H1 (cell line): ENCODE results near the gene CNNM4. TPM values are rescaled to one million over a fixed set of nuclear protein-coding genes. Genes with fewer than 3 reads are reported as not detected.

Experiments
- BRCA1 ChIP-seq: IDR thresholded peaks from 2 replicates; pipeline ENCODE4 v1.6.1; 2012; ENCODE audit warnings: low read depth, low read length, improper control_type of control experiment
- CEBPB ChIP-seq: IDR thresholded peaks from 2 replicates; pipeline ENCODE4 v1.6.1; 2012; ENCODE audit warnings: low read depth, low read length
- CREB1 ChIP-seq: IDR thresholded peaks from 2 replicates; pipeline ENCODE4 v1.6.1; 2012; ENCODE audit warnings: inconsistent platforms
- CTCF ChIP-seq, 3 experiments: IDR thresholded peaks; 1 replicate in 2 of 3; 2 replicates in 1 of 3; pipeline versions ENCODE4 v1.5.1 to v1.6.1; 2011; ENCODE audit warnings: low read length in 3 of 3, mild to moderate bottlenecking in 3 of 3, inconsistent platforms in 2 of 3, low read depth in 1 of 3, moderate library complexity in 1 of 3; ENCODE audit not compliant: insufficient read depth in 1 of 3; ENCODE audit errors: control extremely low read depth in 1 of 3
- EGR1 ChIP-seq: IDR thresholded peaks from 2 replicates; pipeline ENCODE4 v1.6.1; 2011; ENCODE audit warnings: low read depth, low read length, borderline replicate concordance
- EZH2 ChIP-seq: fragments of 200-600 bp; sonication (generic); IDR thresholded peaks from 2 replicates; pipeline ENCODE4 v1.7.1; 2012; ENCODE audit warnings: low read depth, mild to moderate bottlenecking, moderate library complexity, low read length, inconsistent platforms; ENCODE audit not compliant: severe bottlenecking
- FOSL1 ChIP-seq: IDR thresholded peaks from 2 replicates; pipeline ENCODE4 v1.6.1; 2011; ENCODE audit warnings: mild to moderate bottlenecking, low read depth, low read length, moderate library complexity; ENCODE audit not compliant: insufficient read depth
- HDAC6 ChIP-seq: IDR thresholded peaks from one replicate; pipeline ENCODE4 v1.7.1; 2012; ENCODE audit warnings: low read depth, mild to moderate bottlenecking, inconsistent platforms, low read length, moderate library complexity
- KDM1A ChIP-seq: fragments of 200-600, 300-600 bp; sonication (generic); IDR thresholded peaks from 2 replicates; pipeline ENCODE4 v1.7.1; 2016; ENCODE audit warnings: mild to moderate bottlenecking, low read length, borderline replicate concordance
- NRF1 ChIP-seq: IDR thresholded peaks from 2 replicates; pipeline ENCODE4 v1.6.1; 2011; ENCODE audit warnings: mild to moderate bottlenecking, low read depth, low read length, improper control_type of control experiment
- POU5F1 ChIP-seq: IDR thresholded peaks from 2 replicates; pipeline ENCODE4 v1.6.1; 2011; ENCODE audit warnings: low read depth, mild to moderate bottlenecking, low read length, moderate library complexity
- RAD21 ChIP-seq, 2 experiments: IDR thresholded peaks in 1 of 2; conservative IDR thresholded peaks in 1 of 2; 2 replicates each; pipeline ENCODE4 v1.6.1; 2011; ENCODE audit warnings: low read depth in 2 of 2, low read length in 2 of 2, improper control_type of control experiment in 1 of 2, inconsistent platforms in 1 of 2, mild to moderate bottlenecking in 1 of 2, moderate library complexity in 1 of 2
- RBBP5 ChIP-seq: IDR thresholded peaks from 2 replicates; pipeline ENCODE4 v1.7.1; 2012; ENCODE audit warnings: low read depth, mild to moderate bottlenecking, inconsistent platforms, low read length, moderate library complexity, borderline replicate concordance
- RNF2 ChIP-seq: fragments of 200-900, 300-1000 bp; sonication (generic); IDR thresholded peaks from 2 replicates; pipeline ENCODE4 v1.7.1; 2016; ENCODE audit warnings: borderline replicate concordance, low read depth, mild to moderate bottlenecking, antibody characterized with exemption, low read length; ENCODE audit not compliant: poor library complexity, severe bottlenecking; ENCODE audit errors: missing control alignments
- SP1 ChIP-seq: IDR thresholded peaks from 2 replicates; pipeline ENCODE4 v1.6.1; 2011; ENCODE audit warnings: low read depth, low read length
- SP4 ChIP-seq: IDR thresholded peaks from 2 replicates; pipeline ENCODE4 v1.6.1; 2012; ENCODE audit warnings: low read length, inconsistent platforms
- SRF ChIP-seq: IDR thresholded peaks from 2 replicates; pipeline ENCODE4 v1.6.1; 2011; ENCODE audit warnings: mild to moderate bottlenecking, low read depth, low read length, moderate library complexity
- SUZ12 ChIP-seq: fragments of 200-600 bp; sonication (generic); IDR thresholded peaks from 2 replicates; pipeline ENCODE4 v1.6.1; 2012; ENCODE audit warnings: mild to moderate bottlenecking, inconsistent platforms, low read length, moderate library complexity, mixed read lengths
- TAF1 ChIP-seq: IDR thresholded peaks from 2 replicates; pipeline ENCODE4 v1.6.1; 2011; ENCODE audit warnings: mild to moderate bottlenecking, low read depth, low read length
- ZNF274 ChIP-seq: IDR thresholded peaks from 2 replicates; pipeline ENCODE4 v1.7.0; 2012; ENCODE audit warnings: low read length, borderline replicate concordance; ENCODE audit errors: extremely low read depth
- polyA plus RNA-seq, 7 experiments: library from polyadenylated mRNA; depleted of rRNA in 3 of 7; stranded (reverse) in 5 of 7; unstranded in 2 of 7; fragments of >200 nt in 5 of 7; fragments of 200-250 nt in 2 of 7; gene quantifications; 1 replicate in 5 of 7; 2 replicates in 1 of 7; 4 replicates in 1 of 7; pipeline versions ENCODE4 v1.2.1 to v1.2.3, GENCODE V29; 2011 to 2013; ENCODE audit warnings: missing spikeins in 2 of 7, mixed read lengths in 2 of 7
- total RNA-seq: library from RNA; stranded (reverse); fragmentation: NEBNext Ultra II Directional; extraction: Animal tissue kit (Norgen Biotek cat#: 25700); gene quantifications from 2 replicates; pipeline ENCODE4 v1.2.1, GENCODE V29; 2021
- TF ChIP-seq, protein P1 (sequence below): IDR thresholded peaks from 2 replicates; pipeline ENCODE4 v1.6.1; 2011; ENCODE audit warnings: low read length, improper control_type of control experiment

Gene CNNM4
- total and polyA plus RNA-seq, 2 of the 8 experiments (the other 6 are each of a cell fraction or from before 2014, with no cell fraction given) = 10.3 to 11.0 TPM

DNA sequence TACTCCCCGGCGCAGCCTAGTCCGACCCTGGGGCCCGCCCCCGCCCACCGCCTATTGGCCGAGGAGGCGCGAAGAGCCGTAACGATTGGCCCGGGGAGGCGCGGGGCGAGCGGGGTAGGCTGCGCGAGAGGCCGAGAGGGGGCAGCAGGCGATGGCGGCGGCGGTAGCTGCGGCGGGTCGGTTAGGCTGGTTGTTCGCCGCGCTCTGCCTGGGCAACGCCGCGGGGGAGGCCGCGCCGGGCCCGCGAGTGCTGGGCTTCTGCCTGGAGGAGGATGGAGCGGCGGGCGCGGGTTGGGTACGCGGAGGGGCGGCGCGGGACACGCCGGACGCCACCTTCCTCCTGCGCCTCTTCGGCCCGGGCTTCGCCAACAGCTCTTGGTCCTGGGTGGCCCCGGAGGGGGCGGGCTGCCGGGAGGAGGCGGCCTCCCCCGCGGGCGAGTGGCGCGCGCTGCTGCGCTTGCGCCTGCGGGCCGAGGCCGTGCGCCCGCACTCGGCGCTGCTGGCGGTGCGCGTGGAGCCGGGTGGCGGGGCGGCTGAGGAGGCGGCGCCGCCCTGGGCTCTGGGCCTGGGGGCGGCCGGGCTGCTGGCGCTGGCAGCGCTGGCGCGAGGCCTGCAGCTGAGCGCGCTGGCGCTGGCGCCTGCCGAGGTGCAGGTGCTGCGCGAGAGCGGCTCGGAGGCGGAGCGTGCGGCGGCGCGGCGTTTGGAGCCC lies 55.6 kb downstream of the CNNM4 start, which contains the start of gene CNNM3 (continued):
- TF ChIP-seq RAD21 (IDR thresholded peaks at IDR 0.05 in 1 of 2, conservative IDR thresholded peaks at IDR 0.05 in 1 of 2; ENCODE audit: low read depth in 2 of 2, low read length in 2 of 2) (peak in 1 of 2 experiments; percentile 13; a peak in 2 of 4 replicates), CREB1 (peak; percentile 32; the same call in 1 of the 2 replicates), SRF (no peak), RBBP5 (peak; percentile 52; the same call in 1 of the 2 replicates), EZH2 (no peak), NRF1 (peak; percentile 22; the same call in 1 of the 2 replicates), BRCA1 (no peak), TAF1 (peak; percentile 66), CTCF (IDR thresholded peaks at IDR 0.05; ENCODE audit: control extremely low read depth in 1 of 3, insufficient read depth in 1 of 3, low read depth in 1 of 3, low read length in 3 of 3) (peak; percentile 26 to 76 (median 66); a peak in 3 of 4 replicates), ZNF274 (no peak), FOSL1 (no peak), HDAC6 (no peak), CEBPB (no peak), SP1 (peak; percentile 76), SUZ12 (no peak), SP4 (no peak), KDM1A (no peak), RNF2 (no peak), POU5F1 (no peak), EGR1 (no peak)
- TF ChIP-seq, protein P1, sequence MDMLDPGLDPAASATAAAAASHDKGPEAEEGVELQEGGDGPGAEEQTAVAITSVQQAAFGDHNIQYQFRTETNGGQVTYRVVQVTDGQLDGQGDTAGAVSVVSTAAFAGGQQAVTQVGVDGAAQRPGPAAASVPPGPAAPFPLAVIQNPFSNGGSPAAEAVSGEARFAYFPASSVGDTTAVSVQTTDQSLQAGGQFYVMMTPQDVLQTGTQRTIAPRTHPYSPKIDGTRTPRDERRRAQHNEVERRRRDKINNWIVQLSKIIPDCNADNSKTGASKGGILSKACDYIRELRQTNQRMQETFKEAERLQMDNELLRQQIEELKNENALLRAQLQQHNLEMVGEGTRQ = no peak
